Body of pancreas (tissue), 4 donors: ENCODE measurements around the gene TST.

ENCODE experiments used
- POLR2A ChIP-seq, 3 donors: fragments of 450-650 bp; IDR thresholded peaks; one replicate each; pipeline ENCODE4 v1.6.1; 2016; ENCODE audit warnings: antibody characterized with exemption in 3 of 3, mild to moderate bottlenecking in 2 of 3
- TF ChIP-seq, protein P1 (sequence below), 7 experiments: fragments of 450-650 bp in 4 of 7; fragments of 200-600 bp in 3 of 7; sonication (generic) in 3 of 7; IDR thresholded peaks; one replicate each; pipeline ENCODE4 v1.5.1; 2016 to 2019; ENCODE audit warnings: antibody characterized with exemption in 7 of 7

DNA sequence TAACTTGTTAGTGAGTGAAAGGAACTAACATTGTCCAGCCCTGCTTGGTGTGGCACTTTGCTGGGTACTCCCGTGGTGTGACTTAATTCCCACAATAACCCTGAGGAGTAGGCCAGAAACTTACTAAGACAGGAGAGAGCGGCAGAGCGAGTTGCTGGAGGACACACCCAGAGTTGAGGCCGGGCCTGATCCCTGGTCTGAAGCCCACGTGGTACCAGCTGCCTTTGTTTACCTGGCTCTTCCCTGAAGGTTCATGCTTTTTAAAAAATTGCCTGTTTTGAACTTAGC lies 889 bp upstream of the TST start:
- TF ChIP-seq, protein P1, sequence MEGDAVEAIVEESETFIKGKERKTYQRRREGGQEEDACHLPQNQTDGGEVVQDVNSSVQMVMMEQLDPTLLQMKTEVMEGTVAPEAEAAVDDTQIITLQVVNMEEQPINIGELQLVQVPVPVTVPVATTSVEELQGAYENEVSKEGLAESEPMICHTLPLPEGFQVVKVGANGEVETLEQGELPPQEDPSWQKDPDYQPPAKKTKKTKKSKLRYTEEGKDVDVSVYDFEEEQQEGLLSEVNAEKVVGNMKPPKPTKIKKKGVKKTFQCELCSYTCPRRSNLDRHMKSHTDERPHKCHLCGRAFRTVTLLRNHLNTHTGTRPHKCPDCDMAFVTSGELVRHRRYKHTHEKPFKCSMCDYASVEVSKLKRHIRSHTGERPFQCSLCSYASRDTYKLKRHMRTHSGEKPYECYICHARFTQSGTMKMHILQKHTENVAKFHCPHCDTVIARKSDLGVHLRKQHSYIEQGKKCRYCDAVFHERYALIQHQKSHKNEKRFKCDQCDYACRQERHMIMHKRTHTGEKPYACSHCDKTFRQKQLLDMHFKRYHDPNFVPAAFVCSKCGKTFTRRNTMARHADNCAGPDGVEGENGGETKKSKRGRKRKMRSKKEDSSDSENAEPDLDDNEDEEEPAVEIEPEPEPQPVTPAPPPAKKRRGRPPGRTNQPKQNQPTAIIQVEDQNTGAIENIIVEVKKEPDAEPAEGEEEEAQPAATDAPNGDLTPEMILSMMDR (IDR thresholded peaks at IDR 0.05): no peak
- TF ChIP-seq POLR2A (IDR thresholded peaks at IDR 0.05): no peak
